Measurements from ENCODE around the gene PIK3R2.

PIK3R2 gene

DNA sequence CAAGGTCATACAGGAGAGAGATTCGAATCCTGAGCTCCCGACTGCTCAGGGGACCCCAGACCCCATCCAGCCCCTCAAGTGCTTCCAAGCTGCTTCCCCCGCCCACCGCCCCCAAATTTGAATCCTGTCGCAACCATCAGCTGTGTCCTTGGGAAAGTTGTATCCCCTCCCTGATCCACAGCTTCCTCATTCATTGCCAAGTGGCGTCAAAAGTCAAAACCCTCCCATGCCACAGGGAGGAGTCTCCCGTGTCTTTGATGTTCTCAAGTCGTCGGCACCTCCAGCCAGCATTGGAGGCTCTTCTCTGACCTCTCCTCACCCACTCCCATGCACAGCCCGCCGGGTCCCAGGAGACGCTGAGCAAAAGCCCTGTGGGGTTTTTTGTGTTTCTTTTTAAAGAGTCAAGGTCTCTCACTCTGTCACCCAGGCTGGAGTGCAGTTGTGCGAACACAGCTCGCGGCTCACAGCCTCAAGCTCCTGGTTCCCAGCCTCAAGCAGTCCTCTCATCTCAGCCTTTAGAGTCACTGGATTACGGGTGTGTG, 17.8 kb downstream of the PIK3R2 start:
- Histone ChIP-seq H3K36me3 (peaks cover 21% of the 10 kb centered on the region), H3K4me3 (ENCODE audit: low read depth, low read length) (no peak overlapping the region), H3K4me1 (peaks cover 4% of the 10 kb centered on the region), H3K9me3 (no peaks in the 10 kb centered on the region), H3K27me3 (peaks cover 15% of the 10 kb centered on the region)
- TF ChIP-seq, protein P1, sequence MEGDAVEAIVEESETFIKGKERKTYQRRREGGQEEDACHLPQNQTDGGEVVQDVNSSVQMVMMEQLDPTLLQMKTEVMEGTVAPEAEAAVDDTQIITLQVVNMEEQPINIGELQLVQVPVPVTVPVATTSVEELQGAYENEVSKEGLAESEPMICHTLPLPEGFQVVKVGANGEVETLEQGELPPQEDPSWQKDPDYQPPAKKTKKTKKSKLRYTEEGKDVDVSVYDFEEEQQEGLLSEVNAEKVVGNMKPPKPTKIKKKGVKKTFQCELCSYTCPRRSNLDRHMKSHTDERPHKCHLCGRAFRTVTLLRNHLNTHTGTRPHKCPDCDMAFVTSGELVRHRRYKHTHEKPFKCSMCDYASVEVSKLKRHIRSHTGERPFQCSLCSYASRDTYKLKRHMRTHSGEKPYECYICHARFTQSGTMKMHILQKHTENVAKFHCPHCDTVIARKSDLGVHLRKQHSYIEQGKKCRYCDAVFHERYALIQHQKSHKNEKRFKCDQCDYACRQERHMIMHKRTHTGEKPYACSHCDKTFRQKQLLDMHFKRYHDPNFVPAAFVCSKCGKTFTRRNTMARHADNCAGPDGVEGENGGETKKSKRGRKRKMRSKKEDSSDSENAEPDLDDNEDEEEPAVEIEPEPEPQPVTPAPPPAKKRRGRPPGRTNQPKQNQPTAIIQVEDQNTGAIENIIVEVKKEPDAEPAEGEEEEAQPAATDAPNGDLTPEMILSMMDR (IDR thresholded peaks at IDR 0.05; ENCODE audit: low read depth, low read length): no peak
- no peak for DNase-seq

DNA sequence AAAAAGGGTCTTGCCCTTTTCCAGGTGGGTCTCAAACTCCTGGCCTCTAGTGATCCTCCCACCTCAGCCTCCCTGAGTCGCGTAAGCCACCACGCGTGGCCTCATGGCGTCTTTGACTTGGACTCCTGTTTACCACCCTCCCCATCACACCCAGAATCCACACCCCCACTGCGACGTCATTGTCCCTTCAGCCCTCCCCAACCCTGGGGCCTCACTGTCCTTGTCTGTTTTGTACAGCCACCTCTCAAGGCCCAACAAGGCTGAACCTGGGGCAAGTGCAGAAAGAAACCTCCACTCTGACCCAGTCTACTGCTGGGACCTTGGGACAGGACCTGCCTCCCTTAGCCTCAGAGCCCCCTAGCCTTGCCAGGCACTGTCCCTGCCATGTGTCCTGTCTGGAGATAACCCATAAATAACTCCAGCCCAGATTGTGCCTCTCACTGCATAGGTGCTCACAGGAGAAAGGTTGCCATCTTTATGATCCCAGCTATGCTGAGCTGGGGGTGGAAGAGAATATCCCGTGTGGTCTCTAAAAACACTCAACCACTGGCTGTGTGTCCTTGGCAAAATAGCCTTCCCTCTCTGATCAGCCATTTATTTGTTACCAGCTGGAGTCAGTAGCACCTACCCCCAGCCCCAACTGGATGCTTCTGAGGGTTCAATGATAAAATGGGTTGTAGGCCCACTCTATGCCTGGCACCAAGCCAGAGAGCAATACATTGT, 18.8 kb downstream of the PIK3R2 start:
- peaks cover 19% of the 10 kb centered on the region for H3K36me3 ChIP-seq
- TF ChIP-seq, protein P1 (IDR thresholded peaks at IDR 0.05; ENCODE audit: low read depth, low read length): no peak
- H3K4me3 ChIP-seq (ENCODE audit: low read depth, low read length): no peak overlapping the region
- H3K4me1 ChIP-seq: peaks cover 4% of the 10 kb centered on the region
- DNase-seq: no peak
- H3K9me3 ChIP-seq: no peaks in the 10 kb centered on the region
- peaks cover 15% of the 10 kb centered on the region for H3K27me3 ChIP-seq

DNA sequence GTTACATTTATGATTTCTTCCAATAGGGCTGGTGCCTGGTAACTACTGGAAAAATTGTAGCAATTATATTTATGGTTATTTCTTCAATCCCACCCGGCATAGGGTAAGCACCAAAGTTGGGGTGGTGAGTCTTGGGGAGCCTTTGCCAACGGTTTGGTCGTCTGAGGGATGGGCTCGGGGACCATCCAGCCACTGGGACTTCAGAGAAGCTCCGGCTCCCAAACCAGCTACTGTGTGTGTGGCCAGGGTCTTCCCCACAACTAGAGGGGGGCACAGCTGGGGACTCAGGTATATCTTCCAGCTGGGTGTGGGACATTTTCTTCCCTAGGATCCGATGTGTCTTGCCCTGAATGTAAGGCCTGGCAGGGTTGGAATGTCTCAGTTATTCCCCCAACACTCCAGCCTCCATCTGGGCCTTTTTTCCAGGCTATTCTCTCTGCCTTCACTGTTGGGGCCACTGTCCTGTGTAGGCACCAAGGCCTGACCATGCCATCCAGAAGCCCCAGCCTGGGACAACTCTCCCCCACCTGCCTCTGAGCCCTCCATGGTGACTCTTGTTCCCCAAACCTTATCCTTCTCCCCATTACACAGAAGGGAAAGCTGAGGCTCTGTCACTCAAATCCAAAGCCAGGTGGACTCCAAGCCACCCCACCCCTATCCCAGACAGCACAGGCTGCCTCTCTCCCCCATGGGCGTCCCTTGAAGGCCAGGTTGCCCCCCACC, 19.5 kb downstream of the PIK3R2 start:
- peaks cover 4% of the 10 kb centered on the region for H3K4me1 ChIP-seq
- TF ChIP-seq, protein P1 (IDR thresholded peaks at IDR 0.05; ENCODE audit: low read depth, low read length): no peak
- no peak for DNase-seq
- H3K4me3 ChIP-seq (ENCODE audit: low read depth, low read length): no peak overlapping the region
- peaks cover 15% of the 10 kb centered on the region for H3K36me3 ChIP-seq
- H3K27me3 ChIP-seq: peaks cover 15% of the 10 kb centered on the region
- no peaks in the 10 kb centered on the region for H3K9me3 ChIP-seq

DNA sequence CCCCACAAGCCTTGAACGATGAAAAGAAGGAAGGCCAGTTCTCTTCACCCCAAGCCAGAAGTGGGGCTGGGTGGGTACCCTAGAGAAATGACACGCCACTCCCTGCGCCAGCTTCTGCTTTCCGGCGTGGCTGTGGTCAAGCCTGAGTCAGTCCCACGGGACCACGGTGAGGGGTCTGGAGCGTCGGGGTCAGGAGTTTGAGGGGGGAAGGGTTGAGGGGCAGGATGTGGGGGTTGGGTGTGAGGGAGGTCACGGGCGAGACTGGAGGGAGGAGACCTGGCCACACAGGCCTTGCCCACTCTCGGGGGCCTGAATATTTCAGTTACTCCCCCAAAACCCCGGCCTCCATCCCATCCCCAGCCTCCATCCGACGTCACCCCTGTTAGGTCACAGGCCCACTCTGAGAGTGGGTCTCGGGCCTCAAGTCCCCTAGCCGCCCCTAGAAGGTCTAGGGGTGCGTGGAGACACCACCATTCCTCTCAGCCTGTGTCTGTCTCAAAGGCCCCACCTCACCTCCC, 20.1 kb downstream of the PIK3R2 start:
- TF ChIP-seq, protein P1 (IDR thresholded peaks at IDR 0.05; ENCODE audit: low read depth, low read length): no peak
- H3K4me1 ChIP-seq: peaks cover 4% of the 10 kb centered on the region
- peaks cover 15% of the 10 kb centered on the region for H3K27me3 ChIP-seq
- H3K4me3 ChIP-seq (ENCODE audit: low read depth, low read length): peak overlapping the region; percentile 64
- H3K36me3 ChIP-seq: peaks cover 10% of the 10 kb centered on the region
- no peaks in the 10 kb centered on the region for H3K9me3 ChIP-seq
- DNase-seq: no peak

DNA sequence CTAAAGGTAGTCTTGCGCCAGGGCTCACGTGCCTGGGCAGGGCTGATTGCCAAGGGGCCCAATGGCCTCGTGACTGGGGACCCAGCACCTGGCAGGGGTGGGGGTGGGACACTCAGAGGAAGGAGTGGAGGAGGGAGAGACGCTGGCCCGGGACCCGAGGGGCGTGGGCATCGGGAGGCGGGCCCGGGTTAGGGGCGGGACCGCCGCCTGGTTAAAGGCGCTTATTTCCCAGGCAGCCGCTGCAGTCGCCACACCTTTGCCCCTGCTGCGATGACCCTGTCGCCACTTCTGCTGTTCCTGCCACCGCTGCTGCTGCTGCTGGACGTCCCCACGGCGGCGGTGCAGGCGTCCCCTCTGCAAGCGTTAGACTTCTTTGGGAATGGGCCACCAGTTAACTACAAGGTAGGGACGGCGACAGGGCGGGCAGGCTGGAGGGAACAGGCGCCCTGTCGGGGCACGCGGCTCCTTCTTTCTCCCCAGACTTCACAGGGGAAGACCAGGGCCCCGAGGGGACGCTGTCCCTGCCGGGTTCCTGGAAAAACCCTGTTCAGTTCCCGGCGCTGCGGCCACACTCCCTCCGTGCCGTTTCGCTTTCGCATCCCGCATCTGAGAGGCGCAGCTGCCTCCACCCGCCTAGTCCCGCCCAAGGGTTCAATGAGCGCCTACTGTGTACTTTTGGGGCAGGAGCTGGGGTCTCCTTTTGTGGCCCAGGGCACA, 20.8 kb downstream of the PIK3R2 start, which contains the start of gene IFI30:
TSS of gene IFI30 (plus strand) at position 242 of the 717 bp plus-strand sequence. CDS start at position 271, 29 bp downstream.
- H3K27me3 ChIP-seq: peaks cover 15% of the 10 kb centered on the region
- TF ChIP-seq, protein P1 (IDR thresholded peaks at IDR 0.05; ENCODE audit: low read depth, low read length): no peak
- peak within 1 kb of the TSS; percentile 64 for H3K4me3 ChIP-seq (ENCODE audit: low read depth, low read length)
- peaks cover 6% of the 10 kb centered on the region for H3K36me3 ChIP-seq
- H3K9me3 ChIP-seq: no peaks in the 10 kb centered on the region
- DNase-seq: peak; percentile 58
- peaks cover 4% of the 10 kb centered on the region for H3K4me1 ChIP-seq

All from BE2C (cell line).